ENCODE data around the gene FBXO31. TPM values are rescaled to one million over a fixed set of nuclear protein-coding genes. Genes with fewer than 3 reads are reported as not detected.

Gene FBXO31
- total RNA-seq, 1 donor from 2014 or later, result 5.8 TPM

- no peak overlapping the region for H3K27ac ChIP-seq
- H4K20me1 ChIP-seq (ENCODE audit: low read depth), result no peaks in the 10 kb centered on the region
- Mint-ChIP-seq H3K9me3 (no peaks in the 10 kb centered on the region), H3K27ac (no peak overlapping the region), H3K4me1 (peaks cover 3% of the 10 kb centered on the region), H3K4me3 (no peak overlapping the region), H3K27me3 (ENCODE audit: insufficient read depth, low read depth) (peaks cover 2% of the 10 kb centered on the region), H3K36me3 (peaks cover 4% of the 10 kb centered on the region)
- no peak overlapping the region for H3K4me3 ChIP-seq
- no peak overlapping the region for H2AFZ ChIP-seq (replicated peaks)
- H3K27me3 ChIP-seq, result no peaks in the 10 kb centered on the region
- TF ChIP-seq CTCF (IDR thresholded peaks at IDR 0.05) (no peak), EZH2phosphoT487 (IDR thresholded peaks at IDR 0.05) (no peak), EZH2 (IDR thresholded peaks at IDR 0.05) (no peak)
- no peaks in the 10 kb centered on the region for H3K36me3 ChIP-seq
- H3K4me1 ChIP-seq, result no peaks in the 10 kb centered on the region
- H3K9ac ChIP-seq, result no peak overlapping the region
- no peaks in the 10 kb centered on the region for H3K9me3 ChIP-seq (ENCODE audit: low read depth)
- DNase-seq (ENCODE audit: low spot score), result no peak
- H3K4me2 ChIP-seq, result no peak overlapping the region
- H3F3A ChIP-seq (ENCODE audit: low read depth), result peaks cover 6% of the 10 kb centered on the region
- no peaks in the 10 kb centered on the region for H3K79me2 ChIP-seq (ENCODE audit: low read depth)
Measured at GRCh38 chr16:87312008-87312407, 71.6 kb downstream of the FBXO31 start.

GRCh38 chr16:87311387-87311786 lies 72.2 kb downstream of the FBXO31 start:
- no peak overlapping the region for H3K4me3 ChIP-seq
- Mint-ChIP-seq H3K4me3 (no peak overlapping the region), H3K36me3 (peaks cover 4% of the 10 kb centered on the region), H3K27me3 (ENCODE audit: insufficient read depth, low read depth) (peaks cover 2% of the 10 kb centered on the region), H3K27ac (no peak overlapping the region), H3K4me1 (peaks cover 3% of the 10 kb centered on the region), H3K9me3 (no peaks in the 10 kb centered on the region)
- no peaks in the 10 kb centered on the region for H3K36me3 ChIP-seq
- H3K4me2 ChIP-seq, result no peak overlapping the region
- H4K20me1 ChIP-seq (ENCODE audit: low read depth), result no peaks in the 10 kb centered on the region
- TF ChIP-seq EZH2 (IDR thresholded peaks at IDR 0.05) (no peak), CTCF (IDR thresholded peaks at IDR 0.05) (no peak), EZH2phosphoT487 (IDR thresholded peaks at IDR 0.05) (no peak)
- no peak overlapping the region for H2AFZ ChIP-seq (replicated peaks)
- H3K4me1 ChIP-seq, result no peaks in the 10 kb centered on the region
- no peak overlapping the region for H3K27ac ChIP-seq
- H3K27me3 ChIP-seq, result no peaks in the 10 kb centered on the region
- peaks cover under 1% of the 10 kb centered on the region for H3F3A ChIP-seq (ENCODE audit: low read depth)
- no peaks in the 10 kb centered on the region for H3K9me3 ChIP-seq (ENCODE audit: low read depth)
- no peaks in the 10 kb centered on the region for H3K79me2 ChIP-seq (ENCODE audit: low read depth)
- no peak overlapping the region for H3K9ac ChIP-seq
- no peak for DNase-seq (ENCODE audit: low spot score)

GRCh38 chr16:87310610-87311009 lies 73.0 kb downstream of the FBXO31 start:
- Histone ChIP-seq H3K4me3 (no peak overlapping the region), H3K27ac (no peak overlapping the region), H3K36me3 (no peaks in the 10 kb centered on the region), H3K79me2 (ENCODE audit: low read depth) (no peaks in the 10 kb centered on the region), H3K27me3 (no peaks in the 10 kb centered on the region), H3K9ac (no peak overlapping the region), H3K4me2 (no peak overlapping the region), H3K4me1 (peaks cover 3% of the 10 kb centered on the region), H2AFZ (replicated peaks) (no peak overlapping the region), H4K20me1 (ENCODE audit: low read depth) (no peaks in the 10 kb centered on the region), H3F3A (ENCODE audit: low read depth) (no peaks in the 10 kb centered on the region), H3K9me3 (ENCODE audit: low read depth) (no peaks in the 10 kb centered on the region)
- H3K4me1 Mint-ChIP-seq, result peaks cover under 1% of the 10 kb centered on the region
- H3K27me3 Mint-ChIP-seq (ENCODE audit: insufficient read depth, low read depth), result peaks cover 2% of the 10 kb centered on the region
- no peaks in the 10 kb centered on the region for H3K9me3 Mint-ChIP-seq
- TF ChIP-seq EZH2 (IDR thresholded peaks at IDR 0.05), result no peak
- no peak for TF ChIP-seq EZH2phosphoT487 (IDR thresholded peaks at IDR 0.05)
- TF ChIP-seq CTCF (IDR thresholded peaks at IDR 0.05), result no peak
- H3K4me3 Mint-ChIP-seq, result no peak overlapping the region
- DNase-seq (ENCODE audit: low spot score), result no peak
- no peak overlapping the region for H3K27ac Mint-ChIP-seq
- peaks cover 4% of the 10 kb centered on the region for H3K36me3 Mint-ChIP-seq

Data from neural progenitor cell (in vitro differentiated cells).